ENCODE results near the gene KLF18.

- TF ChIP-seq, protein P1, sequence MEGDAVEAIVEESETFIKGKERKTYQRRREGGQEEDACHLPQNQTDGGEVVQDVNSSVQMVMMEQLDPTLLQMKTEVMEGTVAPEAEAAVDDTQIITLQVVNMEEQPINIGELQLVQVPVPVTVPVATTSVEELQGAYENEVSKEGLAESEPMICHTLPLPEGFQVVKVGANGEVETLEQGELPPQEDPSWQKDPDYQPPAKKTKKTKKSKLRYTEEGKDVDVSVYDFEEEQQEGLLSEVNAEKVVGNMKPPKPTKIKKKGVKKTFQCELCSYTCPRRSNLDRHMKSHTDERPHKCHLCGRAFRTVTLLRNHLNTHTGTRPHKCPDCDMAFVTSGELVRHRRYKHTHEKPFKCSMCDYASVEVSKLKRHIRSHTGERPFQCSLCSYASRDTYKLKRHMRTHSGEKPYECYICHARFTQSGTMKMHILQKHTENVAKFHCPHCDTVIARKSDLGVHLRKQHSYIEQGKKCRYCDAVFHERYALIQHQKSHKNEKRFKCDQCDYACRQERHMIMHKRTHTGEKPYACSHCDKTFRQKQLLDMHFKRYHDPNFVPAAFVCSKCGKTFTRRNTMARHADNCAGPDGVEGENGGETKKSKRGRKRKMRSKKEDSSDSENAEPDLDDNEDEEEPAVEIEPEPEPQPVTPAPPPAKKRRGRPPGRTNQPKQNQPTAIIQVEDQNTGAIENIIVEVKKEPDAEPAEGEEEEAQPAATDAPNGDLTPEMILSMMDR (IDR thresholded peaks at IDR 0.05) = no peak
- TF ChIP-seq POLR2A (IDR thresholded peaks at IDR 0.05) = no peak
These were observed 37.9 kb downstream of the KLF18 start for GRCh38 chr1:44103270-44104131.
